HepG2 (cell line): Measurements from ENCODE around the gene TTK. TPM values are rescaled to one million over a fixed set of nuclear protein-coding genes. Genes with fewer than 3 reads are reported as not detected.

ENCODE experiments used
- NAIF1 ChIP-seq: sonication (generic); formaldehyde crosslinking; IDR thresholded peaks from 2 replicates; pipeline ENCODE4 v1.5.0; 2020; ENCODE audit warnings: mild to moderate bottlenecking, missing genetic modification reagents, borderline replicate concordance
- NFKB2 ChIP-seq: sonication (generic); formaldehyde crosslinking; IDR thresholded peaks from 2 replicates; pipeline ENCODE4 v1.4.0; 2020; ENCODE audit warnings: missing genetic modification reagents, borderline replicate concordance
- PHF8 ChIP-seq: sonication (generic); formaldehyde crosslinking; IDR thresholded peaks from 2 replicates; pipeline ENCODE4 v1.5.0; 2020; ENCODE audit warnings: missing genetic modification reagents
- SMAD1 ChIP-seq: sonication (generic); formaldehyde crosslinking; IDR thresholded peaks from 2 replicates; pipeline ENCODE4 v1.4.0; 2020; ENCODE audit warnings: missing genetic modification reagents, low read depth, mild to moderate bottlenecking, borderline replicate concordance
- SNRNP70 ChIP-seq: fragments of 200-400 bp; formaldehyde crosslinking; IDR thresholded peaks from 2 replicates; pipeline ENCODE4 v1.6.1; 2017; ENCODE audit warnings: mild to moderate bottlenecking, low read depth, low read length, moderate library complexity
- TBX2 ChIP-seq: sonication (generic); formaldehyde crosslinking; IDR thresholded peaks from 2 replicates; pipeline ENCODE4 v1.5.0; 2020; ENCODE audit warnings: missing genetic modification reagents, mild to moderate bottlenecking, borderline replicate concordance
- TFDP2 ChIP-seq: sonication (generic); formaldehyde crosslinking; IDR thresholded peaks from 2 replicates; pipeline ENCODE4 v1.4.0; 2020; ENCODE audit warnings: missing genetic modification reagents
- ZBTB20 ChIP-seq: sonication (generic); formaldehyde crosslinking; IDR thresholded peaks from 2 replicates; pipeline ENCODE4 v1.8.1; 2023; ENCODE audit warnings: missing genetic modification reagents, low read depth, mild to moderate bottlenecking, borderline replicate concordance
- ZNF180 ChIP-seq: sonication (generic); formaldehyde crosslinking; IDR thresholded peaks from 2 replicates; pipeline ENCODE4 v1.4.0; 2020; ENCODE audit warnings: low read depth, missing genetic modification reagents, borderline replicate concordance
- ZNF256 ChIP-seq: sonication (generic); formaldehyde crosslinking; conservative IDR thresholded peaks from 2 replicates; pipeline ENCODE4 v1.4.0; 2020; ENCODE audit warnings: missing genetic modification reagents
- ZNF30 ChIP-seq: sonication (generic); formaldehyde crosslinking; IDR thresholded peaks from 2 replicates; pipeline ENCODE4 v1.5.0; 2020; ENCODE audit warnings: mild to moderate bottlenecking, missing genetic modification reagents
- ZNF512B ChIP-seq: sonication (generic); formaldehyde crosslinking; IDR thresholded peaks from 2 replicates; pipeline ENCODE4 v1.5.1; 2020; ENCODE audit warnings: missing genetic modification reagents, mild to moderate bottlenecking, borderline replicate concordance
- polyA plus RNA-seq, 8 experiments: library from polyadenylated mRNA; depleted of rRNA in 3 of 8; stranded (reverse) in 7 of 8; unstranded in 1 of 8; fragments of >200 nt; fragmentation: Illumina TruSeq in 4 of 8; extraction: Trizol in 4 of 8; gene quantifications; 2 replicates each; pipeline versions ENCODE4 v1.2.1 to v1.2.3, GENCODE V29; 2011 to 2016; ENCODE audit warnings: low read depth in 4 of 8, missing spikeins in 1 of 8, mixed read lengths in 1 of 8; ENCODE audit not compliant: insufficient read depth in 1 of 8
- total RNA-seq, 5 experiments: library from RNA; depleted of rRNA; stranded (reverse); fragments of >200 nt; fragmentation: Illumina TruSeq; extraction: Trizol; gene quantifications; 2 replicates each; pipeline ENCODE4 v1.2.3, GENCODE V29; 2016; ENCODE audit warnings: low read depth in 1 of 5
- TF ChIP-seq, protein P1 (sequence below): sonication (generic); formaldehyde crosslinking; IDR thresholded peaks from 2 replicates; pipeline ENCODE4 v1.5.0; 2020; ENCODE audit warnings: missing genetic modification reagents
- TF ChIP-seq, protein P2 (sequence below): sonication (generic); formaldehyde crosslinking; IDR thresholded peaks from 2 replicates; pipeline ENCODE4 v1.4.0; 2020; ENCODE audit warnings: missing genetic modification reagents, borderline replicate concordance

The TTK gene
- total and polyA plus RNA-seq, 2 of the 13 experiments (the other 11 are each of a cell fraction or from before 2014, with no cell fraction given): 8.6 to 33.2 TPM

DNA sequence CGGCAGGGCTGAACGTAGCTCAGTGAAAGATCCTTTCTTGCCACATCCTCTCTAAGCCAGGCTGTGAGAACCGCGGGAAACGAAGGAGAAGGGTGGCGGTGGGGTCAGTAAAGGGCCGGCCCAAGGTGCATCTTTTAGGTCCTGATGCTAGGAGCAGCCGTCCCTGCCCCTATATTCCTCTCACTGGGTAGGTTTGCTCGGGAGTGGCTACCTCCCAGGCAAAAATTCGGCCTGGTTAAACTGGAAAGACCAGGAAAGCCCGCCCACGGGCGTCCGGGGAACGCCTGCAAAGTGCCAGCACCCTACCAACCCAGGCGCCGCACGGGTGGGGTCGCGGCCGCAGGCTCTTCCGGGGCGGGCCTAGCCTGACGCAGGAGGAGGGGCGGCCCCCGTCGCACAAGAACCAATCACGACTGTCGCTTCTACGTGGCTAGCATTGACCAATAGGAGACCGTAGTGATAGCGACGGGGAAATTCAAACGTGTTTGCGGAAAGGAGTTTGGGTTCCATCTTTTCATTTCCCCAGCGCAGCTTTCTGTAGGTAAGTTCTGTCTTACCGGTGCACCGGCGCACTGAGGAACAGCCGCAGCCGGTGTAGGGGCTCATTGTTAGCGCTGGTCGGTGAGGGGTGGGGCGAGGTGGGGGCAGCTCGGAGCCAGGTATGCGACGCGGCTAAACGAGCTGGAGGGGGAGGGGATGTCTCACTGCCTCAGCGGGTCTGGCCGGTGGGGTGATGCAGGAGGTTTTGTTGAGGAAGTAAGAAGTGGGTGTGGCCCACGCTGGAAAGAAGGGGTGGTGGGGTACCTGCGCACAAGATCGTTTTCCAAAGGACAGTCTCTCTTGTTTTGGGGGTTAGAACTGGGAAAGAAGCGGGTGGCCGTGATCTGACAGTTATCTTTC lies at the start of gene TTK (continued):
- TF ChIP-seq ZNF256 (CRISPR knock-in tag): no peak
- TF ChIP-seq, protein P1, sequence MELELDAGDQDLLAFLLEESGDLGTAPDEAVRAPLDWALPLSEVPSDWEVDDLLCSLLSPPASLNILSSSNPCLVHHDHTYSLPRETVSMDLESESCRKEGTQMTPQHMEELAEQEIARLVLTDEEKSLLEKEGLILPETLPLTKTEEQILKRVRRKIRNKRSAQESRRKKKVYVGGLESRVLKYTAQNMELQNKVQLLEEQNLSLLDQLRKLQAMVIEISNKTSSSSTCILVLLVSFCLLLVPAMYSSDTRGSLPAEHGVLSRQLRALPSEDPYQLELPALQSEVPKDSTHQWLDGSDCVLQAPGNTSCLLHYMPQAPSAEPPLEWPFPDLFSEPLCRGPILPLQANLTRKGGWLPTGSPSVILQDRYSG: no peak
- TF ChIP-seq NAIF1 (CRISPR knock-in tag): no peak
- TF ChIP-seq ZNF30: no peak
- 0 out of 2 replicates have a peak, but pooled peaks have one; percentile 11 for TF ChIP-seq ZBTB20
- TF ChIP-seq PHF8: peak; percentile 67
- peak; percentile 38; the same call in 1 of the 2 replicates for TF ChIP-seq TBX2 (CRISPR knock-in tag)
- no peak for TF ChIP-seq SNRNP70
- TF ChIP-seq ZNF512B (CRISPR knock-in tag): no peak
- TF ChIP-seq NFKB2 (CRISPR knock-in tag): no peak; the same call in 1 of the 2 replicates
- peak; percentile 97 for TF ChIP-seq TFDP2
- TF ChIP-seq, protein P2, sequence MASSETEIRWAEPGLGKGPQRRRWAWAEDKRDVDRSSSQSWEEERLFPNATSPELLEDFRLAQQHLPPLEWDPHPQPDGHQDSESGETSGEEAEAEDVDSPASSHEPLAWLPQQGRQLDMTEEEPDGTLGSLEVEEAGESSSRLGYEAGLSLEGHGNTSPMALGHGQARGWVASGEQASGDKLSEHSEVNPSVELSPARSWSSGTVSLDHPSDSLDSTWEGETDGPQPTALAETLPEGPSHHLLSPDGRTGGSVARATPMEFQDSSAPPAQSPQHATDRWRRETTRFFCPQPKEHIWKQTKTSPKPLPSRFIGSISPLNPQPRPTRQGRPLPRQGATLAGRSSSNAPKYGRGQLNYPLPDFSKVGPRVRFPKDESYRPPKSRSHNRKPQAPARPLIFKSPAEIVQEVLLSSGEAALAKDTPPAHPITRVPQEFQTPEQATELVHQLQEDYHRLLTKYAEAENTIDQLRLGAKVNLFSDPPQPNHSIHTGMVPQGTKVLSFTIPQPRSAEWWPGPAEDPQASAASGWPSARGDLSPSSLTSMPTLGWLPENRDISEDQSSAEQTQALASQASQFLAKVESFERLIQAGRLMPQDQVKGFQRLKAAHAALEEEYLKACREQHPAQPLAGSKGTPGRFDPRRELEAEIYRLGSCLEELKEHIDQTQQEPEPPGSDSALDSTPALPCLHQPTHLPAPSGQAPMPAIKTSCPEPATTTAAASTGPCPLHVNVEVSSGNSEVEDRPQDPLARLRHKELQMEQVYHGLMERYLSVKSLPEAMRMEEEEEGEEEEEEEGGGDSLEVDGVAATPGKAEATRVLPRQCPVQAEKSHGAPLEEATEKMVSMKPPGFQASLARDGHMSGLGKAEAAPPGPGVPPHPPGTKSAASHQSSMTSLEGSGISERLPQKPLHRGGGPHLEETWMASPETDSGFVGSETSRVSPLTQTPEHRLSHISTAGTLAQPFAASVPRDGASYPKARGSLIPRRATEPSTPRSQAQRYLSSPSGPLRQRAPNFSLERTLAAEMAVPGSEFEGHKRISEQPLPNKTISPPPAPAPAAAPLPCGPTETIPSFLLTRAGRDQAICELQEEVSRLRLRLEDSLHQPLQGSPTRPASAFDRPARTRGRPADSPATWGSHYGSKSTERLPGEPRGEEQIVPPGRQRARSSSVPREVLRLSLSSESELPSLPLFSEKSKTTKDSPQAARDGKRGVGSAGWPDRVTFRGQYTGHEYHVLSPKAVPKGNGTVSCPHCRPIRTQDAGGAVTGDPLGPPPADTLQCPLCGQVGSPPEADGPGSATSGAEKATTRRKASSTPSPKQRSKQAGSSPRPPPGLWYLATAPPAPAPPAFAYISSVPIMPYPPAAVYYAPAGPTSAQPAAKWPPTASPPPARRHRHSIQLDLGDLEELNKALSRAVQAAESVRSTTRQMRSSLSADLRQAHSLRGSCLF (CRISPR knock-in tag): no peak
- no peak for TF ChIP-seq SMAD1 (CRISPR knock-in tag)
- no peak for TF ChIP-seq ZNF180 (CRISPR knock-in tag)
